K562 (cell line): ENCODE data around the gene MARK3. TPM values are rescaled to one million over a fixed set of nuclear protein-coding genes. Genes with fewer than 3 reads are reported as not detected.
A peak's percentile ranks its signal among the peaks of the same experiment; 100 is the strongest.

Source experiments
- ATAC-seq: fragments of 200-7000 bp; cut with Tn5 transposase; 3 replicates; pipeline ENCODE4 v1.9.1; 2020; ENCODE audit warnings: moderate library complexity
- BruUV-seq: library from RNA; stranded (reverse); fragments of 400-500 nt; replicated peaks from 2 replicates; lab custom pipeline; 2021; lab: Mats Ljungman, UMichigan
- CTCF ChIA-PET: fragments of 300-600 bp; formaldehyde crosslinking; extraction: SDS; loops from one replicate; lab custom pipeline; 2021; ENCODE audit warnings: low intra/inter-chr PET ratio; lab: Yijun Ruan, JAX
- POLR2A ChIA-PET: fragments of 300-600, 350-650 bp; sonication (Branson Sonifier 250); formaldehyde crosslinking; extraction: SDS; loops from one replicate; lab custom pipeline; 2021; ENCODE audit warnings: antibody characterized with exemption, inconsistent platforms; lab: Yijun Ruan, JAX
- DNase-seq, 4 experiments: peaks; one replicate each; pipeline versions ENCODE4 v3.0.0 to v3.0.0-alpha.2; 2011 to 2018; ENCODE audit warnings: low spot score in 3 of 4, mixed read lengths in 3 of 4; ENCODE audit errors: extremely low read depth in 1 of 4
- FAIRE-seq: peaks from 2 replicates; lab custom pipeline; 2011; peaks lifted over from hg19 to GRCh38; lab: Jason Lieb, UNC
- H2AFZ ChIP-seq: 2 replicates; pipeline ENCODE4 v1.6.0; 2011; ENCODE audit warnings: low read depth, low read length, control low read depth, inconsistent platforms
- H3K27ac ChIP-seq: fragments of 200-600 bp; 3 replicates; pipeline ENCODE4 v1.8.0; 2011; ENCODE audit warnings: low read depth, mild to moderate bottlenecking, control low read depth, inconsistent platforms, low read length, moderate library complexity, mixed read lengths; ENCODE audit errors: extremely low read depth
- H3K27me3 ChIP-seq, 2 experiments: fragments of 300-600 bp in 1 of 2; 2 replicates in 1 of 2; 3 replicates in 1 of 2; pipeline versions ENCODE4 v1.6.0 to v1.8.0; 2011; ENCODE audit warnings: inconsistent platforms in 2 of 2, low read length in 2 of 2, mild to moderate bottlenecking in 1 of 2, mixed read lengths in 1 of 2, moderate library complexity in 1 of 2; ENCODE audit not compliant: control insufficient read depth in 2 of 2, insufficient read depth in 2 of 2
- H3K36me3 ChIP-seq: fragments of 300-600 bp; 3 replicates; pipeline ENCODE4 v1.8.0; 2011; ENCODE audit warnings: mild to moderate bottlenecking, low read length, inconsistent platforms; ENCODE audit not compliant: control insufficient read depth, insufficient read depth
- H3K4me1 ChIP-seq, 2 experiments: fragments of 200-600 bp in 1 of 2; replicated peaks in 1 of 2; 2 replicates in 1 of 2; 3 replicates in 1 of 2; pipeline versions ENCODE4 v1.5.1 to v1.8.0; 2011; ENCODE audit warnings: inconsistent platforms in 2 of 2, low read length in 2 of 2, mild to moderate bottlenecking in 1 of 2, mixed read lengths in 1 of 2, moderate library complexity in 1 of 2; ENCODE audit not compliant: control insufficient read depth in 2 of 2, insufficient read depth in 2 of 2
- H3K4me2 ChIP-seq: 2 replicates; pipeline ENCODE4 v1.6.1; 2011; ENCODE audit warnings: low read length, control low read depth, inconsistent platforms, mixed read lengths; ENCODE audit not compliant: insufficient read depth
- H3K4me3 ChIP-seq: fragments of 200-600 bp; sonication (generic), shearing (Covaris generic); 2 replicates; pipeline ENCODE4 v1.5.1; 2016; ENCODE audit warnings: control low read depth, inconsistent platforms
- H3K79me2 ChIP-seq: fragments of 200-600 bp; 3 replicates; pipeline ENCODE4 v1.8.0; 2011; ENCODE audit warnings: low read length, inconsistent platforms; ENCODE audit not compliant: control insufficient read depth, insufficient read depth
- H3K9ac ChIP-seq, 2 experiments: 2 replicates each; pipeline versions ENCODE4 v1.6.0 to v1.6.1; 2011; ENCODE audit warnings: low read depth in 2 of 2, low read length in 2 of 2, control low read depth in 1 of 2, inconsistent platforms in 1 of 2, mild to moderate bottlenecking in 1 of 2, mixed read lengths in 1 of 2; ENCODE audit not compliant: insufficient read depth in 1 of 2
- H3K9me1 ChIP-seq: one replicate; pipeline ENCODE4 v1.6.0; 2011; ENCODE audit warnings: inconsistent platforms, mild to moderate bottlenecking, low read length, moderate library complexity; ENCODE audit not compliant: control insufficient read depth, insufficient read depth
- H3K9me3 ChIP-seq: replicated peaks from 2 replicates; pipeline ENCODE4 v1.5.1; 2011; ENCODE audit warnings: low read depth, low read length, inconsistent platforms; ENCODE audit not compliant: control insufficient read depth, insufficient read depth
- H4K20me1 ChIP-seq: replicated peaks from 2 replicates; pipeline ENCODE4 v1.6.1; 2011; ENCODE audit warnings: low read length, inconsistent platforms, mixed read lengths; ENCODE audit not compliant: control insufficient read depth, insufficient read depth
- KDM1A ChIP-seq, 2 experiments: fragments of 450-650 bp; IDR thresholded peaks; 2 replicates each; pipeline ENCODE4 v1.6.1; 2016; ENCODE audit warnings: mild to moderate bottlenecking in 2 of 2
- ZFP36 ChIP-seq: fragments of 150-350 bp; IDR thresholded peaks from 2 replicates; pipeline ENCODE4 v1.6.1; 2018; ENCODE audit warnings: low read length, low read depth; ENCODE audit not compliant: partially characterized antibody
- ZNF121 ChIP-seq: sonication (generic); formaldehyde crosslinking; conservative IDR thresholded peaks from 2 replicates; pipeline ENCODE4 v1.8.0; 2022; ENCODE audit warnings: missing genetic modification reagents
- WGBS: fragments of 100-300 bp; shearing (Covaris generic); methylation state at CpG from one replicate; pipeline ENCODE4 v1.1.6; 2016; ENCODE audit warnings: low coverage, mixed read lengths; ENCODE audit not compliant: insufficient coverage; ENCODE audit errors: missing lambda C conversion rate; 5-methylcytosine and 5-hydroxymethylcytosine counted together
- in situ Hi-C: fragments of 300-500 bp; cut with MboI; formaldehyde crosslinking; loops from 4 replicates; pipeline ENCODE4 v1.15.0; 2018; ENCODE audit warnings: inconsistent platforms, mixed read lengths
- intact Hi-C: fragments of 100-400 bp; cut with micrococcal nuclease; formaldehyde crosslinking; loops from 2 replicates; pipeline ENCODE4 v1.14.2; 2022
- polyA plus RNA-seq, 8 experiments: library from polyadenylated mRNA; depleted of rRNA in 4 of 8; stranded (reverse) in 5 of 8; unstranded in 3 of 8; fragments of >200 nt; fragmentation: Nextera tagmentation in 2 of 8; fragmentation: Illumina TruSeq in 1 of 8; extraction: Ambion mirVana in 2 of 8; extraction: Trizol in 1 of 8; gene quantifications; 2 replicates each; pipeline versions ENCODE4 v1.2.1 to v1.2.3, GENCODE V29; 2011 to 2014; ENCODE audit warnings: inconsistent platforms in 1 of 8, missing spikeins in 1 of 8
- total RNA-seq, 7 experiments: library from RNA; depleted of rRNA in 6 of 7; stranded (reverse); fragments of >200 nt in 6 of 7; fragmentation: Illumina TruSeq in 2 of 7; extraction: Trizol in 2 of 7; gene quantifications; 2 replicates each; pipeline versions ENCODE4 v1.2.1 to v1.2.3, GENCODE V29; 2011 to 2021; ENCODE audit warnings: low replicate concordance in 1 of 7
- TF ChIP-seq, protein P1 (sequence below): sonication (generic); formaldehyde crosslinking; IDR thresholded peaks from 2 replicates; pipeline ENCODE4 v1.8.0; 2023; ENCODE audit warnings: mild to moderate bottlenecking, missing genetic modification reagents

Gene MARK3
- total and polyA plus RNA-seq, 9 of the 15 experiments (the other 6 are each of a cell fraction or from before 2014, with no cell fraction given) = 10.1 to 68.7 (median 56.3) TPM

DNA sequence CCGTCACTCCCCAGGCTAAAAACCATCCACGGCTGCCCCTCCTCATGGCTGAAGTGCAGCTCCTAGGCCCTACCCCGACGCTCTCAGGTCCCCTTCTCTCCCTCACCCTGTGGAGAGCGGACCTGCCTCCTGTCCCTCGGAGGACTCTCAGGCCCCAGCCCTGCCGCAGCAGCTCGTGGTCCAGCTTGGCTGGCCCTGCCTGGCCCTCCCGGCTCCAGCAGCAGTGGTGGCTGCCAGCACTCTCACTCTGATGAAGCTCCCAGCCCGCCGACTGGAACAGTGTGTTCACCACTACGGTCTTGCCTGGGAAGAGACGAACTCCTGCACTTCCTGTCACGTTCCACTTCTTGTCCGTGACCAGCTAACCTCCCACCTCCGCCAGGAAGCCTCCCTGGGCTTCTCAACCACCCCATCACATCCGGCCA, 166.1 kb downstream of the MARK3 start:
- ATAC-seq (no peak), FAIRE-seq (no peak), DNase-seq (no peak)
- Histone ChIP-seq H3K9ac (peak overlapping the region in 1 of 2 experiments; percentile 45; a peak in 1 of 4 replicates), H3K4me2 (no peak overlapping the region), H3K36me3 (no peaks in the 10 kb centered on the region), H3K4me1 (peaks cover 2 to 60% of the 10 kb centered on the region in 2 experiments; a peak in 4 of 5 replicates), H2AFZ (no peak overlapping the region), H3K79me2 (no peaks in the 10 kb centered on the region), H4K20me1 (peaks cover 7% of the 10 kb centered on the region), H3K9me1 (no peaks in the 10 kb centered on the region), H3K9me3 (no peaks in the 10 kb centered on the region), H3K27me3 (no peaks in the 10 kb centered on the region), H3K4me3 (no peak overlapping the region), H3K27ac (no peak overlapping the region)
- intact Hi-C loops (no loop called here), in situ Hi-C loops (no loop called here)
- CTCF ChIA-PET = no interaction called here
- no peak for TF ChIP-seq KDM1A (IDR thresholded peaks at IDR 0.05)
- TF ChIP-seq ZFP36 = peak; percentile 71
- TF ChIP-seq, protein P1, sequence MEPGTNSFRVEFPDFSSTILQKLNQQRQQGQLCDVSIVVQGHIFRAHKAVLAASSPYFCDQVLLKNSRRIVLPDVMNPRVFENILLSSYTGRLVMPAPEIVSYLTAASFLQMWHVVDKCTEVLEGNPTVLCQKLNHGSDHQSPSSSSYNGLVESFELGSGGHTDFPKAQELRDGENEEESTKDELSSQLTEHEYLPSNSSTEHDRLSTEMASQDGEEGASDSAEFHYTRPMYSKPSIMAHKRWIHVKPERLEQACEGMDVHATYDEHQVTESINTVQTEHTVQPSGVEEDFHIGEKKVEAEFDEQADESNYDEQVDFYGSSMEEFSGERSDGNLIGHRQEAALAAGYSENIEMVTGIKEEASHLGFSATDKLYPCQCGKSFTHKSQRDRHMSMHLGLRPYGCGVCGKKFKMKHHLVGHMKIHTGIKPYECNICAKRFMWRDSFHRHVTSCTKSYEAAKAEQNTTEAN (CRISPR knock-in tag) = no peak
- TF ChIP-seq ZNF121 (CRISPR knock-in tag) = no peak
- 56% methylated on average over 4 of the region's 17 CpGs for WGBS
- POLR2A ChIA-PET = no interaction called here
- no TSS peak for BruUV-seq
